Esophagus squamous epithelium (tissue), 4 donors: Measurements from ENCODE around the gene WWOX.

Experiments used
- CTCF ChIP-seq, 6 experiments: fragments of 450-650 bp in 4 of 6; fragments of 200-600 bp in 2 of 6; sonication (generic) in 2 of 6; IDR thresholded peaks; one replicate each; pipeline ENCODE4 v1.5.1; 2016 to 2019; ENCODE audit warnings: antibody characterized with exemption in 6 of 6, mild to moderate bottlenecking in 4 of 6, moderate library complexity in 4 of 6
- POLR2A ChIP-seq, 4 donors: fragments of 450-650 bp; IDR thresholded peaks; one replicate each; pipeline ENCODE4 v1.6.1; 2017; ENCODE audit warnings: antibody characterized with exemption in 4 of 4, mild to moderate bottlenecking in 4 of 4, moderate library complexity in 3 of 4

- TF ChIP-seq CTCF (IDR thresholded peaks at IDR 0.05) (no peak), POLR2A (IDR thresholded peaks at IDR 0.05) (no peak)
Observed at GRCh38 chr16:79121906-79122305, 1022.5 kb downstream of the WWOX start.
